Stimulated activated CD4-positive, alpha-beta T cell treated with anti-CD3 and anti-CD28 coated beads, Interleukin-2, amount 100 ng/mL, for 24 hours (primary cell): ENCODE results near the gene NATD1.

Source experiments
- DNase-seq, 2 donors: peaks; one replicate each; pipeline ENCODE4 v3.0.0-alpha.2; 2020

The NATD1 gene

DNA sequence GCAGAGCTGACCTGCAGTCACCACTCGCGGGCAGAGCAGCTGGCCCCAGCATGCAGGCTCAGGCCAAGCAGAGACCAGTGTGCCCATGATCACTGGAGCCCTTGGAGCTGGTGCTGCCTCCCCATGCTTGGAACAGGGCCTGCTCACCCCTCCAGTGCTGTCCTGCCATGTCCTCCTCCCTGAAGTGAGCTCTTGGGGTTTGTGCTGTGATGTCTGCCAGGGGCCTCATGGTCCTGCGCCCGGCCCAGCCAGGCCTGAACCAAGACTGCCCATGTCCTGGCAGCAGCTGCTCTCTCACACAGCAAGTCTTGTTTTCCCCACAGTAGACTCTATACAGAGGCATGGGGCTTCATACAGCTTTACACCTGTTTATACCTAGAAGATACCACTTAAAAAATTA, 63.8 kb downstream of the NATD1 start:
- no peak for DNase-seq
